ENCODE data around the gene PPP3CB. TPM values are rescaled to one million over a fixed set of nuclear protein-coding genes. Genes with fewer than 3 reads are reported as not detected.

Gene PPP3CB
- total and polyA plus RNA-seq, 2 donors (not counting 3 experiments of a cell fraction or from before 2014, with no cell fraction given): 13.5 to 30.4 TPM

- Histone ChIP-seq H3K36me3 (ENCODE audit: control insufficient read depth in 2 of 2, extremely low read depth in 1 of 2, insufficient read depth in 2 of 2, low read length in 2 of 2) (no peaks in the 10 kb centered on the region), H3K4me2 (ENCODE audit: insufficient read depth, low read length) (no peak overlapping the region), H3K4me3 (replicated peaks in 1 of 3; ENCODE audit: insufficient read depth in 1 of 3, low read depth in 1 of 3, low read length in 3 of 3) (no peak overlapping the region), H3K9ac (replicated peaks; ENCODE audit: extremely low read depth, insufficient read depth, low read length) (no peak overlapping the region), H3K27me3 (ENCODE audit: control insufficient read depth in 2 of 2, insufficient read depth in 2 of 2, low read length in 2 of 2) (no peaks in the 10 kb centered on the region), H3K79me2 (ENCODE audit: control insufficient read depth, insufficient read depth, low read length) (no peaks in the 10 kb centered on the region), H3K9me3 (replicated peaks; ENCODE audit: control insufficient read depth, insufficient read depth, low read length) (no peaks in the 10 kb centered on the region), H3K4me1 (ENCODE audit: control insufficient read depth, extremely low read depth, insufficient read depth, low read length) (no peaks in the 10 kb centered on the region), H4K20me1 (replicated peaks; ENCODE audit: control insufficient read depth, extremely low read depth, insufficient read depth, low read length) (no peaks in the 10 kb centered on the region), H2AFZ (ENCODE audit: low read depth, low read length) (no peak overlapping the region), H3K27ac (ENCODE audit: insufficient read depth, low read depth, low read length) (no peak overlapping the region), H3K9me1 (replicated peaks; ENCODE audit: control insufficient read depth, extremely low read depth, insufficient read depth, low read length) (no peaks in the 10 kb centered on the region)
- POLR2A ChIA-PET: interaction anchor here (0.7 kb wide), 1 partner anchor 170 kb away, joined by 3 read pairs; no protein-coding TSS in a partner anchor
- TF ChIP-seq POLR2A (IDR thresholded peaks at IDR 0.05; ENCODE audit: low read depth, low read length) (no peak), JUN (IDR thresholded peaks at IDR 0.05; ENCODE audit: borderline replicate concordance, insufficient read depth, insufficient read length, low read depth) (no peak), GATA2 (IDR thresholded peaks at IDR 0.05; ENCODE audit: insufficient read depth, insufficient read length, low read depth, low read length) (no peak), EZH2 (IDR thresholded peaks at IDR 0.05; ENCODE audit: borderline replicate concordance, low read depth, low read length, severe bottlenecking) (no peak), POLR2AphosphoS5 (IDR thresholded peaks at IDR 0.05; ENCODE audit: insufficient read depth, low read depth, low read length) (no peak)
- dilution Hi-C loops (cut with MboI; ENCODE audit: extremely low pct_ligation_motif_present, low sequenced_read_pairs) (no loop called here), intact Hi-C loops (cut with micrococcal nuclease) (no loop called here)
- CTCF ChIA-PET: no interaction called here
- DNase-seq (ENCODE audit: low read depth, low spot score) (no peak), FAIRE-seq (no peak)
- no TSS peak for BruUV-seq (replicated peaks)
These were observed 48.9 kb downstream of the PPP3CB start for GRCh38 chr10:73446926-73447325.

- Histone ChIP-seq H3K36me3 (ENCODE audit: control insufficient read depth in 2 of 2, extremely low read depth in 1 of 2, insufficient read depth in 2 of 2, low read length in 2 of 2) (no peaks in the 10 kb centered on the region), H3K9me3 (replicated peaks; ENCODE audit: control insufficient read depth, insufficient read depth, low read length) (no peaks in the 10 kb centered on the region), H3K79me2 (ENCODE audit: control insufficient read depth, insufficient read depth, low read length) (no peaks in the 10 kb centered on the region), H3K4me3 (replicated peaks in 1 of 3; ENCODE audit: insufficient read depth in 1 of 3, low read depth in 1 of 3, low read length in 3 of 3) (no peak overlapping the region), H3K27ac (ENCODE audit: insufficient read depth, low read depth, low read length) (no peak overlapping the region), H4K20me1 (replicated peaks; ENCODE audit: control insufficient read depth, extremely low read depth, insufficient read depth, low read length) (no peaks in the 10 kb centered on the region), H3K9ac (replicated peaks; ENCODE audit: extremely low read depth, insufficient read depth, low read length) (no peak overlapping the region), H3K27me3 (ENCODE audit: control insufficient read depth in 2 of 2, insufficient read depth in 2 of 2, low read length in 2 of 2) (no peaks in the 10 kb centered on the region), H2AFZ (ENCODE audit: low read depth, low read length) (no peak overlapping the region), H3K9me1 (replicated peaks; ENCODE audit: control insufficient read depth, extremely low read depth, insufficient read depth, low read length) (no peaks in the 10 kb centered on the region), H3K4me2 (ENCODE audit: insufficient read depth, low read length) (no peak overlapping the region), H3K4me1 (ENCODE audit: control insufficient read depth, extremely low read depth, insufficient read depth, low read length) (no peaks in the 10 kb centered on the region)
- TF ChIP-seq MAX (IDR thresholded peaks at IDR 0.05; ENCODE audit: insufficient read depth, insufficient read length): no peak
- TF ChIP-seq MYC (IDR thresholded peaks at IDR 0.05; ENCODE audit: low read depth, low read length): no peak
- no peak for TF ChIP-seq EZH2 (IDR thresholded peaks at IDR 0.05; ENCODE audit: borderline replicate concordance, low read depth, low read length, severe bottlenecking)
- no peak for TF ChIP-seq GATA2 (IDR thresholded peaks at IDR 0.05; ENCODE audit: insufficient read depth, insufficient read length, low read depth, low read length)
- no peak for TF ChIP-seq JUN (IDR thresholded peaks at IDR 0.05; ENCODE audit: borderline replicate concordance, insufficient read depth, insufficient read length, low read depth)
- no peak for TF ChIP-seq FOS (IDR thresholded peaks at IDR 0.05; ENCODE audit: borderline replicate concordance, insufficient read depth, low read length)
- TF ChIP-seq POLR2AphosphoS5 (IDR thresholded peaks at IDR 0.05; ENCODE audit: insufficient read depth, low read depth, low read length): no peak
- no peak for TF ChIP-seq CTCF (IDR thresholded peaks at IDR 0.05; ENCODE audit: extremely low read depth in 1 of 2, insufficient read depth in 1 of 2, low read depth in 1 of 2, low read length in 2 of 2)
- TF ChIP-seq POLR2A (IDR thresholded peaks at IDR 0.05; ENCODE audit: low read depth, low read length): no peak
- FAIRE-seq (no peak), DNase-seq (ENCODE audit: low read depth, low spot score) (no peak)
- POLR2A ChIA-PET: no interaction called here
- intact Hi-C loops (cut with micrococcal nuclease) (no loop called here), dilution Hi-C loops (cut with MboI; ENCODE audit: extremely low pct_ligation_motif_present, low sequenced_read_pairs) (no loop called here)
- BruUV-seq (replicated peaks): no TSS peak
- CTCF ChIA-PET: interaction anchor here (1.5 kb wide), 1 partner anchor 12 kb away, joined by 3 read pairs; no protein-coding TSS in a partner anchor
These were observed 51.4 kb downstream of the PPP3CB start for GRCh38 chr10:73444457-73444856.

All from endothelial cell of umbilical vein (primary cell).